Liver (tissue), 9 donors: ENCODE data around the gene KRT77. TPM values are rescaled to one million over a fixed set of nuclear protein-coding genes. Genes with fewer than 3 reads are reported as not detected.

Experiments
- DNase-seq: peaks from one replicate; pipeline ENCODE4 v3.0.0-alpha.2; 2017; ENCODE audit warnings: low spot score
- H3K27ac ChIP-seq, 2 donors: one replicate each; pipeline ENCODE4 v1.7.0; 2013; ENCODE audit warnings: inconsistent platforms in 2 of 2, low read length in 2 of 2, control low read depth in 1 of 2, low read depth in 1 of 2, mild to moderate bottlenecking in 1 of 2
- H3K27me3 ChIP-seq, 4 donors: one replicate each; pipeline versions ENCODE4 v1.6.1 to v1.7.0; 2013; ENCODE audit warnings: low read length in 3 of 4, inconsistent platforms in 1 of 4, mild to moderate bottlenecking in 1 of 4, moderate library complexity in 1 of 4; ENCODE audit not compliant: control insufficient read depth in 4 of 4, insufficient read depth in 4 of 4
- H3K36me3 ChIP-seq, 4 donors: one replicate each; pipeline versions ENCODE4 v1.6.1 to v1.7.0; 2013; ENCODE audit warnings: low read length in 3 of 4, mild to moderate bottlenecking in 3 of 4, low read depth in 1 of 4, moderate library complexity in 1 of 4; ENCODE audit not compliant: control insufficient read depth in 4 of 4, insufficient read depth in 3 of 4
- H3K4me1 ChIP-seq, 4 donors: one replicate each; pipeline versions ENCODE4 v1.6.1 to v1.7.0; 2013; ENCODE audit warnings: low read length in 3 of 4, mild to moderate bottlenecking in 3 of 4, moderate library complexity in 1 of 4; ENCODE audit not compliant: control insufficient read depth in 4 of 4, insufficient read depth in 4 of 4
- H3K4me3 ChIP-seq, 3 donors: one replicate each; pipeline versions ENCODE4 v1.6.1 to v1.7.0; 2013; ENCODE audit warnings: low read length in 3 of 3, control low read depth in 1 of 3, low read depth in 1 of 3, mild to moderate bottlenecking in 1 of 3
- H3K9ac ChIP-seq, 2 donors: one replicate each; pipeline ENCODE4 v1.7.0; 2013; ENCODE audit warnings: low read length in 2 of 2, mild to moderate bottlenecking in 2 of 2, moderate library complexity in 2 of 2, control low read depth in 1 of 2, low read depth in 1 of 2
- H3K9me3 ChIP-seq, 4 donors: one replicate each; pipeline versions ENCODE4 v1.6.1 to v1.7.0; 2013; ENCODE audit warnings: low read length in 3 of 4; ENCODE audit not compliant: control insufficient read depth in 4 of 4
- EGR1 ChIP-seq, 2 donors: IDR thresholded peaks; 2 replicates each; pipeline ENCODE4 v1.6.1; 2016 to 2018; ENCODE audit warnings: antibody characterized with exemption in 2 of 2, low read depth in 2 of 2
- FOXA1 ChIP-seq: IDR thresholded peaks from 2 replicates; pipeline ENCODE4 v1.6.1; 2016; ENCODE audit warnings: antibody characterized with exemption
- FOXA2 ChIP-seq: IDR thresholded peaks from 2 replicates; pipeline ENCODE4 v1.6.1; 2016; ENCODE audit warnings: antibody characterized with exemption
- GABPA ChIP-seq, 2 donors: IDR thresholded peaks in 1 of 2; conservative IDR thresholded peaks in 1 of 2; 2 replicates each; pipeline ENCODE4 v1.6.1; 2016; ENCODE audit warnings: antibody characterized with exemption in 2 of 2, mild to moderate bottlenecking in 1 of 2, moderate library complexity in 1 of 2
- HNF4A ChIP-seq, 2 donors: conservative IDR thresholded peaks; 2 replicates each; pipeline ENCODE4 v1.6.1; 2016; ENCODE audit warnings: antibody characterized with exemption in 2 of 2, mild to moderate bottlenecking in 2 of 2
- HNF4G ChIP-seq: IDR thresholded peaks from 2 replicates; pipeline ENCODE4 v1.6.1; 2016; ENCODE audit warnings: antibody characterized with exemption
- JUND ChIP-seq, 2 donors: IDR thresholded peaks; 2 replicates each; pipeline ENCODE4 v1.6.1; 2016; ENCODE audit warnings: antibody characterized with exemption in 2 of 2
- NR2F2 ChIP-seq: IDR thresholded peaks from 2 replicates; pipeline ENCODE4 v1.6.1; 2016; ENCODE audit warnings: antibody characterized with exemption
- RAD21 ChIP-seq, 2 donors: IDR thresholded peaks; 2 replicates each; pipeline ENCODE4 v1.6.1; 2016; ENCODE audit warnings: antibody characterized with exemption in 2 of 2, mild to moderate bottlenecking in 2 of 2
- RXRA ChIP-seq, 2 donors: IDR thresholded peaks; 2 replicates each; pipeline ENCODE4 v1.6.1; 2017 to 2018; ENCODE audit warnings: antibody characterized with exemption in 2 of 2, mild to moderate bottlenecking in 1 of 2
- SP1 ChIP-seq: IDR thresholded peaks from 2 replicates; pipeline ENCODE4 v1.6.1; 2018; ENCODE audit warnings: antibody characterized with exemption, mild to moderate bottlenecking
- TAF1 ChIP-seq: conservative IDR thresholded peaks from 2 replicates; pipeline ENCODE4 v1.6.1; 2016; ENCODE audit warnings: antibody characterized with exemption, mild to moderate bottlenecking
- YY1 ChIP-seq: IDR thresholded peaks from 2 replicates; pipeline ENCODE4 v1.6.1; 2016; ENCODE audit warnings: antibody characterized with exemption, mild to moderate bottlenecking
- WGBS: extraction: QIAGEN DNeasy Blood & Tissue Kit; methylation state at CpG from one replicate; pipeline ENCODE4 v1.1.7; 2013; 5-methylcytosine and 5-hydroxymethylcytosine counted together
- polyA plus RNA-seq, 2 donors: library from polyadenylated mRNA; stranded (reverse) in 1 of 2; unstranded in 1 of 2; fragments of 200-250 nt in 1 of 2; fragments of >200 nt in 1 of 2; fragmentation: Nextera tagmentation in 1 of 2; extraction: Ambion mirVana in 1 of 2; gene quantifications; one replicate each; pipeline versions ENCODE4 v1.2.1 to v1.2.3, GENCODE V29; 2013 to 2015
- total RNA-seq, 2 donors: library from RNA; depleted of rRNA; stranded (reverse); fragments of >200 nt; gene quantifications; one replicate each; pipeline ENCODE4 v1.2.3, GENCODE V29; 2014
- TF ChIP-seq, protein P1 (sequence below): IDR thresholded peaks from 2 replicates; pipeline ENCODE4 v1.6.1; 2016; ENCODE audit warnings: antibody characterized with exemption
- TF ChIP-seq, protein P2 (sequence below): IDR thresholded peaks from 2 replicates; pipeline ENCODE4 v1.6.1; 2016; ENCODE audit warnings: antibody characterized with exemption
- TF ChIP-seq, protein P3 (sequence below): IDR thresholded peaks from 2 replicates; pipeline ENCODE4 v1.6.1; 2016; ENCODE audit warnings: antibody characterized with exemption
- TF ChIP-seq, protein P4 (sequence below): IDR thresholded peaks from 2 replicates; pipeline ENCODE4 v1.6.1; 2016; ENCODE audit warnings: antibody characterized with exemption, mild to moderate bottlenecking
- TF ChIP-seq, protein P5 (sequence below): fragments of 150-350 bp; IDR thresholded peaks from 2 replicates; pipeline ENCODE4 v1.5.1; 2017; ENCODE audit warnings: improper control_type of control experiment, low read depth, low read length; ENCODE audit not compliant: missing input control
- donor health status: healthy.
- donor health status: healthy.
- donor health status: healthy.
- donor health status: healthy.
- donor health status: healthy.

Gene KRT77
- total and polyA plus RNA-seq, 4 donors = not detected

DNA sequence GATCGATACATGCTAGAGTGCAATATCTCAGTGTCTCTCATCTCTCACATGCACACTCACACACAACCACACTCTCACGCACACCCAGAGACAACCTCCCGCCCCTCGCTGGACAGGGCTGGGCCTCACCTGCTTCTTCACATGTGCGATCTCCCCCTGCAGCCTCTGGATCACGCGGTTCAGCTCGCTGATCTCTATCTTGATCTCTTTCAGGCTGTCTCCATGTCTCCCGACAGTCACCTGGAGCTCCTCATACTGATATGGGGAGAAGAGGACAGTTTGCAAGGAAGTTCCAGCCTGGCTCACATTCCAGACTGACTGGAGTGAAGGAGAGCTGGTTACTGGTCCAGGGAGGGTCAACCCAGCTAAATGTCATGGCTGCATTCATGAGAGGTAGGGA is 55.7 kb downstream of the KRT77 start:
- TF ChIP-seq JUND (IDR thresholded peaks at IDR 0.05) (no peak), HNF4G (no peak), NR2F2 (no peak), RXRA (IDR thresholded peaks at IDR 0.05) (no peak), SP1 (no peak), HNF4A (conservative IDR thresholded peaks at IDR 0.05) (no peak)
- TF ChIP-seq, protein P1, sequence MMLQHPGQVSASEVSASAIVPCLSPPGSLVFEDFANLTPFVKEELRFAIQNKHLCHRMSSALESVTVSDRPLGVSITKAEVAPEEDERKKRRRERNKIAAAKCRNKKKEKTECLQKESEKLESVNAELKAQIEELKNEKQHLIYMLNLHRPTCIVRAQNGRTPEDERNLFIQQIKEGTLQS = no peak
- Histone ChIP-seq H3K36me3 (no peaks in the 10 kb centered on the region), H3K27ac (no peak overlapping the region), H3K27me3 (peaks cover 0 to 3% (median 0%) of the 10 kb centered on the region in 4 donors), H3K4me1 (no peaks in the 10 kb centered on the region), H3K9ac (no peak overlapping the region), H3K9me3 (peaks cover 0 to 2% (median 0%) of the 10 kb centered on the region in 4 donors), H3K4me3 (no peak overlapping the region)
- peak; percentile 17 for DNase-seq
- WGBS = 94% methylated on average over 9 of the region's 9 CpGs

DNA sequence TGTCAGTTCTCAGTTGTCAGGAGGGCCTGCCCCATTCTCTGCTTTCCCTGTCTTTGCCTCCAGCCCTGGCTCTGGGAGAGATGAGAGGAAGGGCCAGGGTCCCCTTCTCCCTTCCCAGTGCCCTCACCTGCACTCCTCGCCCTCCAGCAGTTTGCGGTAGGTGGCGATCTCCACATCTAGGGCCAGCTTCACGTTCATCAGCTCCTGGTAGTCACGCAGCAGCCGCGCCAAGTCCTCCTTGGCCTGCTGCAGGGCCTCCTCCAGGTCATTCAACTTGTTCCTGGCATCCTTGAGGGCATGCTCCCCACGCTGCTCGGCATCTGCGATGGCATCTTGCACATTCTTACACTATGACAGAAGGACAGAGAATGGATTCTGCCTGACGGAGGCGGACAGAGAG is 56.7 kb downstream of the KRT77 start:
- no peaks in the 10 kb centered on the region for H3K36me3 ChIP-seq
- H3K27me3 ChIP-seq = peaks cover 0 to 3% (median 0%) of the 10 kb centered on the region in 4 donors
- TF ChIP-seq FOXA2 (no peak), EGR1 (IDR thresholded peaks at IDR 0.05; ENCODE audit: low read depth in 2 of 2) (no peak), GABPA (IDR thresholded peaks at IDR 0.05 in 1 of 2, conservative IDR thresholded peaks at IDR 0.05 in 1 of 2) (no peak), YY1 (no peak), RAD21 (IDR thresholded peaks at IDR 0.05) (no peak), HNF4G (no peak), HNF4A (conservative IDR thresholded peaks at IDR 0.05) (no peak), FOXA1 (no peak), RXRA (IDR thresholded peaks at IDR 0.05) (no peak), TAF1 (no peak), NR2F2 (no peak), SP1 (no peak)
- TF ChIP-seq, protein P2, sequence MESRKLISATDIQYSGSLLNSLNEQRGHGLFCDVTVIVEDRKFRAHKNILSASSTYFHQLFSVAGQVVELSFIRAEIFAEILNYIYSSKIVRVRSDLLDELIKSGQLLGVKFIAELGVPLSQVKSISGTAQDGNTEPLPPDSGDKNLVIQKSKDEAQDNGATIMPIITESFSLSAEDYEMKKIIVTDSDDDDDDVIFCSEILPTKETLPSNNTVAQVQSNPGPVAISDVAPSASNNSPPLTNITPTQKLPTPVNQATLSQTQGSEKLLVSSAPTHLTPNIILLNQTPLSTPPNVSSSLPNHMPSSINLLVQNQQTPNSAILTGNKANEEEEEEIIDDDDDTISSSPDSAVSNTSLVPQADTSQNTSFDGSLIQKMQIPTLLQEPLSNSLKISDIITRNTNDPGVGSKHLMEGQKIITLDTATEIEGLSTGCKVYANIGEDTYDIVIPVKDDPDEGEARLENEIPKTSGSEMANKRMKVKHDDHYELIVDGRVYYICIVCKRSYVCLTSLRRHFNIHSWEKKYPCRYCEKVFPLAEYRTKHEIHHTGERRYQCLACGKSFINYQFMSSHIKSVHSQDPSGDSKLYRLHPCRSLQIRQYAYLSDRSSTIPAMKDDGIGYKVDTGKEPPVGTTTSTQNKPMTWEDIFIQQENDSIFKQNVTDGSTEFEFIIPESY = no peak
- TF ChIP-seq, protein P3, sequence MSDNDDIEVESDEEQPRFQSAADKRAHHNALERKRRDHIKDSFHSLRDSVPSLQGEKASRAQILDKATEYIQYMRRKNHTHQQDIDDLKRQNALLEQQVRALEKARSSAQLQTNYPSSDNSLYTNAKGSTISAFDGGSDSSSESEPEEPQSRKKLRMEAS = no peak
- TF ChIP-seq, protein P4, sequence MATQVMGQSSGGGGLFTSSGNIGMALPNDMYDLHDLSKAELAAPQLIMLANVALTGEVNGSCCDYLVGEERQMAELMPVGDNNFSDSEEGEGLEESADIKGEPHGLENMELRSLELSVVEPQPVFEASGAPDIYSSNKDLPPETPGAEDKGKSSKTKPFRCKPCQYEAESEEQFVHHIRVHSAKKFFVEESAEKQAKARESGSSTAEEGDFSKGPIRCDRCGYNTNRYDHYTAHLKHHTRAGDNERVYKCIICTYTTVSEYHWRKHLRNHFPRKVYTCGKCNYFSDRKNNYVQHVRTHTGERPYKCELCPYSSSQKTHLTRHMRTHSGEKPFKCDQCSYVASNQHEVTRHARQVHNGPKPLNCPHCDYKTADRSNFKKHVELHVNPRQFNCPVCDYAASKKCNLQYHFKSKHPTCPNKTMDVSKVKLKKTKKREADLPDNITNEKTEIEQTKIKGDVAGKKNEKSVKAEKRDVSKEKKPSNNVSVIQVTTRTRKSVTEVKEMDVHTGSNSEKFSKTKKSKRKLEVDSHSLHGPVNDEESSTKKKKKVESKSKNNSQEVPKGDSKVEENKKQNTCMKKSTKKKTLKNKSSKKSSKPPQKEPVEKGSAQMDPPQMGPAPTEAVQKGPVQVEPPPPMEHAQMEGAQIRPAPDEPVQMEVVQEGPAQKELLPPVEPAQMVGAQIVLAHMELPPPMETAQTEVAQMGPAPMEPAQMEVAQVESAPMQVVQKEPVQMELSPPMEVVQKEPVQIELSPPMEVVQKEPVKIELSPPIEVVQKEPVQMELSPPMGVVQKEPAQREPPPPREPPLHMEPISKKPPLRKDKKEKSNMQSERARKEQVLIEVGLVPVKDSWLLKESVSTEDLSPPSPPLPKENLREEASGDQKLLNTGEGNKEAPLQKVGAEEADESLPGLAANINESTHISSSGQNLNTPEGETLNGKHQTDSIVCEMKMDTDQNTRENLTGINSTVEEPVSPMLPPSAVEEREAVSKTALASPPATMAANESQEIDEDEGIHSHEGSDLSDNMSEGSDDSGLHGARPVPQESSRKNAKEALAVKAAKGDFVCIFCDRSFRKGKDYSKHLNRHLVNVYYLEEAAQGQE = no peak
- TF ChIP-seq, protein P5, sequence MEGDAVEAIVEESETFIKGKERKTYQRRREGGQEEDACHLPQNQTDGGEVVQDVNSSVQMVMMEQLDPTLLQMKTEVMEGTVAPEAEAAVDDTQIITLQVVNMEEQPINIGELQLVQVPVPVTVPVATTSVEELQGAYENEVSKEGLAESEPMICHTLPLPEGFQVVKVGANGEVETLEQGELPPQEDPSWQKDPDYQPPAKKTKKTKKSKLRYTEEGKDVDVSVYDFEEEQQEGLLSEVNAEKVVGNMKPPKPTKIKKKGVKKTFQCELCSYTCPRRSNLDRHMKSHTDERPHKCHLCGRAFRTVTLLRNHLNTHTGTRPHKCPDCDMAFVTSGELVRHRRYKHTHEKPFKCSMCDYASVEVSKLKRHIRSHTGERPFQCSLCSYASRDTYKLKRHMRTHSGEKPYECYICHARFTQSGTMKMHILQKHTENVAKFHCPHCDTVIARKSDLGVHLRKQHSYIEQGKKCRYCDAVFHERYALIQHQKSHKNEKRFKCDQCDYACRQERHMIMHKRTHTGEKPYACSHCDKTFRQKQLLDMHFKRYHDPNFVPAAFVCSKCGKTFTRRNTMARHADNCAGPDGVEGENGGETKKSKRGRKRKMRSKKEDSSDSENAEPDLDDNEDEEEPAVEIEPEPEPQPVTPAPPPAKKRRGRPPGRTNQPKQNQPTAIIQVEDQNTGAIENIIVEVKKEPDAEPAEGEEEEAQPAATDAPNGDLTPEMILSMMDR = no peak
- TF ChIP-seq, protein P1 = no peak
- no peaks in the 10 kb centered on the region for H3K9me3 ChIP-seq
- no peak overlapping the region for H3K9ac ChIP-seq
- no peaks in the 10 kb centered on the region for H3K4me1 ChIP-seq
- WGBS = 82% methylated on average over 12 of the region's 12 CpGs
- H3K4me3 ChIP-seq = no peak overlapping the region
- H3K27ac ChIP-seq = no peak overlapping the region
- peak; percentile 27 for DNase-seq
